AG10803 (cell line): ENCODE measurements around the gene SETDB1.

ENCODE experiments used
- DNase-seq: peaks from one replicate; pipeline ENCODE4 v3.0.0; 2010; ENCODE audit warnings: low read depth
- H3K4me3 ChIP-seq: 2 replicates; pipeline ENCODE4 v1.5.1; 2011; ENCODE audit warnings: mild to moderate bottlenecking, low read length, control low read depth
- TF ChIP-seq, protein P1 (sequence below): conservative IDR thresholded peaks from 2 replicates; pipeline ENCODE4 v1.5.1; 2011; ENCODE audit warnings: mild to moderate bottlenecking, low read length, control low read depth, inconsistent platforms

SETDB1 gene

DNA sequence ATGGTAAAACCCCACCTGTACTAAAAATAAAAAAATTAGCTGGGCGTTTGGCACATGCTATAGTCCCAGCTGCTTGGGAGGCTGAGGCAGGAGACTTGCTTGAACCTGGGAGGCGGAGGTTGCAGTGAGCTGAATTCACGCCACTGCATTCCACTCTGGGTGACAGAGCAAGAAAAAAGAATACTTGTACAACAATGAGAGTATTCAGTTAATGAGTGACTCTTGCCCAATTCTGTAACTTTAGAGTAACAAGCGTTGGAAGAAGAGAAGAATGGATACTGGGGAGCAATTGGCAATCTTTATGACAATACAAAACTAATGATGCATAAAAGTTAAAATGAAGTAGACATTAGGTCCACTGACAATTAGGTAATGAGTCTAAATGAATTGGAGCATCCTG, 66.5 kb downstream of the SETDB1 start:
- no peak for DNase-seq
- TF ChIP-seq, protein P1, sequence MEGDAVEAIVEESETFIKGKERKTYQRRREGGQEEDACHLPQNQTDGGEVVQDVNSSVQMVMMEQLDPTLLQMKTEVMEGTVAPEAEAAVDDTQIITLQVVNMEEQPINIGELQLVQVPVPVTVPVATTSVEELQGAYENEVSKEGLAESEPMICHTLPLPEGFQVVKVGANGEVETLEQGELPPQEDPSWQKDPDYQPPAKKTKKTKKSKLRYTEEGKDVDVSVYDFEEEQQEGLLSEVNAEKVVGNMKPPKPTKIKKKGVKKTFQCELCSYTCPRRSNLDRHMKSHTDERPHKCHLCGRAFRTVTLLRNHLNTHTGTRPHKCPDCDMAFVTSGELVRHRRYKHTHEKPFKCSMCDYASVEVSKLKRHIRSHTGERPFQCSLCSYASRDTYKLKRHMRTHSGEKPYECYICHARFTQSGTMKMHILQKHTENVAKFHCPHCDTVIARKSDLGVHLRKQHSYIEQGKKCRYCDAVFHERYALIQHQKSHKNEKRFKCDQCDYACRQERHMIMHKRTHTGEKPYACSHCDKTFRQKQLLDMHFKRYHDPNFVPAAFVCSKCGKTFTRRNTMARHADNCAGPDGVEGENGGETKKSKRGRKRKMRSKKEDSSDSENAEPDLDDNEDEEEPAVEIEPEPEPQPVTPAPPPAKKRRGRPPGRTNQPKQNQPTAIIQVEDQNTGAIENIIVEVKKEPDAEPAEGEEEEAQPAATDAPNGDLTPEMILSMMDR: no peak
- no peak overlapping the region for H3K4me3 ChIP-seq

- DNase-seq: no peak
- TF ChIP-seq, protein P1: no peak
- H3K4me3 ChIP-seq: no peak overlapping the region
Observed at GRCh38 chr1:150994248-150994647, 68.1 kb downstream of the SETDB1 start.

GRCh38 chr1:150995460-150995859, 69.3 kb downstream of the SETDB1 start:
- no peak overlapping the region; the same call in 1 of the 2 replicates for H3K4me3 ChIP-seq
- no peak for DNase-seq
- TF ChIP-seq, protein P1: no peak

DNA sequence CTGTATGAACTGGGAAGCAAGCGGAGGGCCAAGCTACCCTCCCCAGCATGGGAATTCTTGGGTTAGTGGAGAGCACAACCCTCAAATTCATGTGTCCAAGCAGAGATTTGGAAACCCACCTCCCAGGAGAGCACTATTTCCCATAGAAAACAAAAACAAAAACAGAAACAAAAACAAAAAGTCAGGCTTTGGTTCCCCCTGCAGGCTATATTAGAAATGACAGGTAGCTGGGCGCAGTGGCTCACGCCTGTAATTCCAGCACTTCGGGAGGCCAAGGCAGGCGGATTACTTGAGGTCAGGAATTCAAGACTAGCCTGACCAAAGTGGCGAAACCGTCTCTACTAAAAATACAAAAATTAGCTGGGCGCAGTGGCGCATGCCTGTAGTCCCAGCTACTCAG, 69.7 kb downstream of the SETDB1 start:
- peak; percentile 64 for DNase-seq
- H3K4me3 ChIP-seq: peak overlapping the region; percentile 40
- TF ChIP-seq, protein P1: peak; percentile 69

GRCh38 chr1:150997126-150997872, 71.1 kb downstream of the SETDB1 start:
- DNase-seq: no peak
- TF ChIP-seq, protein P1: no peak

GRCh38 chr1:150997949-150998348, 71.8 kb downstream of the SETDB1 start:
- no peak for DNase-seq
- no peak overlapping the region for H3K4me3 ChIP-seq
- TF ChIP-seq, protein P1: no peak

More at GRCh38 chr1:150997126-150997872, 71.1 kb downstream of the SETDB1 start:
- no peak overlapping the region for H3K4me3 ChIP-seq

- peak; percentile 40 for DNase-seq
- no peak overlapping the region for H3K4me3 ChIP-seq
- TF ChIP-seq, protein P1: no peak
Observed at GRCh38 chr1:150999051-150999674, 73.0 kb downstream of the SETDB1 start.
